Esophagus muscularis mucosa (tissue), 4 donors: ENCODE results near the gene TMEM132E. TPM values are rescaled to one million over a fixed set of nuclear protein-coding genes. Genes with fewer than 3 reads are reported as not detected.

Experiments used
- DNase-seq: peaks from one replicate; pipeline ENCODE4 v3.0.0-alpha.2; 2017; ENCODE audit errors: extremely low spot score
- H3K27ac ChIP-seq, 4 donors: fragments of 200-600 bp; sonication (generic); replicated peaks in 1 of 4; 1 replicate in 3 of 4; 2 replicates in 1 of 4; pipeline ENCODE4 v1.5.1; 2016 to 2019; ENCODE audit warnings: mild to moderate bottlenecking in 1 of 4
- H3K27me3 ChIP-seq, 4 donors: fragments of 200-600 bp; sonication (generic); one replicate each; pipeline versions ENCODE4 v1.5.1 to v1.6.0; 2016 to 2019
- H3K36me3 ChIP-seq, 4 donors: fragments of 200-600 bp; sonication (generic); one replicate each; pipeline ENCODE4 v1.5.1; 2016 to 2019
- H3K4me1 ChIP-seq, 4 donors: fragments of 200-600 bp; sonication (generic); one replicate each; pipeline ENCODE4 v1.5.1; 2016 to 2019
- H3K4me3 ChIP-seq, 4 donors: fragments of 200-600 bp; sonication (generic); 1 replicate in 2 of 4; 2 replicates in 2 of 4; pipeline ENCODE4 v1.5.1; 2016 to 2019; ENCODE audit warnings: mild to moderate bottlenecking in 4 of 4, moderate library complexity in 1 of 4
- H3K9me3 ChIP-seq, 4 donors: fragments of 200-600 bp; sonication (generic); 1 replicate in 3 of 4; 2 replicates in 1 of 4; pipeline ENCODE4 v1.5.1; 2016 to 2019
- EP300 ChIP-seq: sonication (generic); formaldehyde crosslinking; IDR thresholded peaks from one replicate; pipeline ENCODE4 v1.6.1; 2017; ENCODE audit warnings: antibody characterized with exemption
- POLR2A ChIP-seq: fragments of 450-650 bp; IDR thresholded peaks from one replicate; pipeline ENCODE4 v1.6.1; 2017; ENCODE audit warnings: antibody characterized with exemption, moderate library complexity, mild to moderate bottlenecking, low read depth
- POLR2AphosphoS5 ChIP-seq, 2 donors: sonication (generic); formaldehyde crosslinking; IDR thresholded peaks; one replicate each; pipeline ENCODE4 v1.6.1; 2017; ENCODE audit warnings: antibody characterized with exemption in 2 of 2
- WGBS: methylation state at CpG from one replicate; pipeline ENCODE4 v1.1.5; 2018; 5-methylcytosine and 5-hydroxymethylcytosine counted together
- intact Hi-C: fragments of 100-400 bp; cut with DNase I; formaldehyde crosslinking; loops from one replicate; pipeline ENCODE4 v1.15.1; 2023
- total RNA-seq, 4 donors: library from RNA; depleted of rRNA; stranded (reverse); fragments of >200 nt; gene quantifications; one replicate each; pipeline versions ENCODE4 v1.1.0 to v1.2.1, GENCODE V29; 2016
- TF ChIP-seq, protein P1 (sequence below), 3 experiments: fragments of 200-600 bp in 2 of 3; fragments of 450-650 bp in 1 of 3; sonication (generic) in 2 of 3; IDR thresholded peaks; one replicate each; pipeline ENCODE4 v1.5.1; 2017 to 2019; ENCODE audit warnings: antibody characterized with exemption in 3 of 3, mild to moderate bottlenecking in 2 of 3, moderate library complexity in 1 of 3

TMEM132E gene
- total RNA-seq, 4 donors from 2014 or later: under 0.01 to 0.06 TPM; not detected in 2

DNA sequence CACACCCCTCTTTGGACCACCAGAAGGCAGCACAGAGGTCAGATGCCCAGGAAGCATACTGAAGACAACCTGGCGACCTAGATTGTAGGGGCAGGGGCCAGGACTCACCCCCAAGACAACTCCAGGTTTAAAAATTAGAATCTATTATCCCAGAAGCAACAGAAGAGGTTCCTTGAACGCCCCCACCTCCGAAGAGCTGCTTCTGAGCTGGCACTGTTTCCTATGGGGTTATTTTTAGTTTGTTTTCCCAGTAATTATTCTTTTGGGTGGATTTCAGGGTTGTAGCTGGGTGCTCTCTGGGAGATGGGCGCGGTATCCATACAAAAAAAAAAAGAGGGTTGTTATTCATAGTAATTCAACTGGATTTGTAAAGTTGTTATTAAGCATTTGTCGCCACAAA, 10.4 kb upstream of the TMEM132E start:
- no peak overlapping the region for H3K27ac ChIP-seq
- WGBS: 80% methylated on average over 6 of the region's 6 CpGs
- intact Hi-C loops: no loop called here
- H3K9me3 ChIP-seq: no peaks in the 10 kb centered on the region
- no peaks in the 10 kb centered on the region for H3K4me1 ChIP-seq
- no peak overlapping the region for H3K4me3 ChIP-seq
- TF ChIP-seq, protein P1, sequence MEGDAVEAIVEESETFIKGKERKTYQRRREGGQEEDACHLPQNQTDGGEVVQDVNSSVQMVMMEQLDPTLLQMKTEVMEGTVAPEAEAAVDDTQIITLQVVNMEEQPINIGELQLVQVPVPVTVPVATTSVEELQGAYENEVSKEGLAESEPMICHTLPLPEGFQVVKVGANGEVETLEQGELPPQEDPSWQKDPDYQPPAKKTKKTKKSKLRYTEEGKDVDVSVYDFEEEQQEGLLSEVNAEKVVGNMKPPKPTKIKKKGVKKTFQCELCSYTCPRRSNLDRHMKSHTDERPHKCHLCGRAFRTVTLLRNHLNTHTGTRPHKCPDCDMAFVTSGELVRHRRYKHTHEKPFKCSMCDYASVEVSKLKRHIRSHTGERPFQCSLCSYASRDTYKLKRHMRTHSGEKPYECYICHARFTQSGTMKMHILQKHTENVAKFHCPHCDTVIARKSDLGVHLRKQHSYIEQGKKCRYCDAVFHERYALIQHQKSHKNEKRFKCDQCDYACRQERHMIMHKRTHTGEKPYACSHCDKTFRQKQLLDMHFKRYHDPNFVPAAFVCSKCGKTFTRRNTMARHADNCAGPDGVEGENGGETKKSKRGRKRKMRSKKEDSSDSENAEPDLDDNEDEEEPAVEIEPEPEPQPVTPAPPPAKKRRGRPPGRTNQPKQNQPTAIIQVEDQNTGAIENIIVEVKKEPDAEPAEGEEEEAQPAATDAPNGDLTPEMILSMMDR (IDR thresholded peaks at IDR 0.05): no peak
- TF ChIP-seq POLR2A (no peak), POLR2AphosphoS5 (IDR thresholded peaks at IDR 0.05) (no peak), EP300 (no peak)
- no peak for DNase-seq
- H3K36me3 ChIP-seq: no peaks in the 10 kb centered on the region
- H3K27me3 ChIP-seq: peaks cover 0 to 85% (median 13%) of the 10 kb centered on the region in 4 donors

DNA sequence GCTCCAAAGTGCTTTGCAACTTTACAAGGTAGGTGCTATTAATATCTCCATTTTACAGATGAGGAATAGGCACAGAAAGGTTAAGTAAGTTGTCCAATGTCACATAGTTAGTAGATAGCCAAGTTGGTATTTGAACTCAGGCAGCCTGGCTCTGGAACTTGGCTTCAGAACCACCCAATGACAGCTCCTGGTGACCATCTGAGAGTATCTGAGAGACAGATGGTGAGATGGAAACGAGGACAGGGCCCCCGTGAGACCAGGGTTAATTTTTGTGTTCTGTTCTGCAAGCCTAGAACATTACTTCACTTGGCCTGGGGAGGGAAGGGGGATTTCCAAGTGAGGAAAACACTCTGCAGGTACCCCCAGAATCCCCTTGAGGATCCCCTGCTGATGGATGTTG, 9.8 kb upstream of the TMEM132E start:
- TF ChIP-seq POLR2AphosphoS5 (IDR thresholded peaks at IDR 0.05): no peak
- TF ChIP-seq EP300: no peak
- no peak for TF ChIP-seq POLR2A
- TF ChIP-seq, protein P1 (IDR thresholded peaks at IDR 0.05): no peak
- no peaks in the 10 kb centered on the region for H3K4me1 ChIP-seq
- H3K4me3 ChIP-seq: no peak overlapping the region
- DNase-seq: no peak
- H3K27me3 ChIP-seq: peaks cover 0 to 85% (median 13%) of the 10 kb centered on the region in 4 donors
- H3K27ac ChIP-seq: no peak overlapping the region
- H3K36me3 ChIP-seq: no peaks in the 10 kb centered on the region
- 42% methylated on average over 2 of the region's 2 CpGs for WGBS
- no peaks in the 10 kb centered on the region for H3K9me3 ChIP-seq
- intact Hi-C loops: no loop called here

DNA sequence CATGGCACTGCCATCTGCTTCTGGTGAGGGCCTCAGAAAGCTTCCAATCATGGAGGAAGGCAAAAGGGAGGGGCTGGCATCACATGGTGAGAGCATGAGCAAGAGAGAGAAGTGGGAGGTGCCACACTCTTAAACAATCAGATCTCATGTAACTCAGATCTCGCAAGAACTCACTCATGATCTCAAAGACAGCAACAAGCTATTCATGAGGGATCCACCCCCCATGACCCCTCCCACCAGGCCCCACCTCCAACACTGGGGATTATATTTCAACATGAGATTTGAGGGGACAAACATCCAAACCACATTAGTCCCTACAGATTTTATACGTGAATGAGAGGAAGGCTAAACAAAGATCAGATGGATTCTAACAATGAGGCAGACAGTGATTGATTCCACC, 8.9 kb upstream of the TMEM132E start:
- no peak for DNase-seq
- Histone ChIP-seq H3K4me3 (no peak overlapping the region), H3K9me3 (no peaks in the 10 kb centered on the region), H3K27me3 (peaks cover 0 to 85% (median 13%) of the 10 kb centered on the region in 4 donors), H3K27ac (no peak overlapping the region), H3K36me3 (no peaks in the 10 kb centered on the region), H3K4me1 (no peaks in the 10 kb centered on the region)
- TF ChIP-seq POLR2AphosphoS5 (IDR thresholded peaks at IDR 0.05) (no peak), POLR2A (no peak), EP300 (no peak)
- TF ChIP-seq, protein P1 (IDR thresholded peaks at IDR 0.05): no peak
- 37% methylated on average over 2 of the region's 2 CpGs for WGBS
- intact Hi-C loops: no loop called here

DNA sequence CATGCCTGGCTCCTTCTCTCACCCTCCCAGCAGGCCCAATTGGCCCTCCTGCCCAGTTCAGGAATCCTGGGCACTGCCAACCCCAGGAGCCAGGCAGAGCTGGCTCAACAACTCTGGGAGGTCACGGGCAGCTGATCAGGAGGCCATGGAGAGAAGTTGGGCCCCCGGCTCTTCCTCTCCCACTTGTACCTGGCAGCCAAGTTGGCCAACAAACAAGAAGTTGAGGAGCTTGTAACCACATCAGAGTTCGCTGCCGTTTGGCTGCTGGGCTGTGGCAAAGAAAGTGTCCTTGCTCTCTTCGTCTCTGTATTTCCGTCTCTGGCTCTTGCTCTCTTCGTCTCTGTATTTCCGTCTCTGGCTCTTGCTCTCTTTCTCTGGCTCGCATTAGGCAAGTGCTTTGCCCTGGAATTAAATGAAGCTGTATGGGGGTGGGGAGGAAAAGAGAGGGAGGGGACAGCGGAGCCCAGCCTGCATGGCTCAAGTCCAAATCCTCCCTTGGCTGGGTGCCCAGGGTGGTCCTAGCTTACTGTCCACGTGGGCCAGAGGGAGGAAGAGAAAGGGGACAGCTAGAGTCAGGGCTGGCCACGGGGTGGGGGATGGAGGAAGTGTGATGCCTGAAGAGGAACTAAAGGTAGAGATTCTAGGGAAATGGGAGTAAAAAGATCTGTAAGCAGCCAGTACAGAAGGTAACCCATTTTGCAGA, 7.8 kb upstream of the TMEM132E start:
- Histone ChIP-seq H3K27me3 (peaks cover 0 to 94% (median 13%) of the 10 kb centered on the region in 4 donors), H3K27ac (no peak overlapping the region), H3K36me3 (no peaks in the 10 kb centered on the region), H3K9me3 (no peaks in the 10 kb centered on the region), H3K4me3 (no peak overlapping the region), H3K4me1 (no peaks in the 10 kb centered on the region)
- 37% methylated on average over 12 of the region's 12 CpGs for WGBS
- intact Hi-C loops: no loop called here
- no peak for DNase-seq
- TF ChIP-seq, protein P1 (IDR thresholded peaks at IDR 0.05): no peak
- TF ChIP-seq POLR2A (no peak), POLR2AphosphoS5 (IDR thresholded peaks at IDR 0.05) (no peak), EP300 (no peak)
